Breast epithelium (tissue), 4 donors: ENCODE measurements around the gene SPESP1. TPM values are rescaled to one million over a fixed set of nuclear protein-coding genes. Genes with fewer than 3 reads are reported as not detected.

Experiments
- DNase-seq, 2 donors: peaks; one replicate each; pipeline ENCODE4 v3.0.0-alpha.2; 2019; ENCODE audit warnings: low spot score in 2 of 2
- H3K27ac ChIP-seq, 2 donors: fragments of 200-600 bp; sonication (generic) in 1 of 2; one replicate each; pipeline ENCODE4 v1.5.1; 2016 to 2019; ENCODE audit warnings: mild to moderate bottlenecking in 1 of 2
- H3K27me3 ChIP-seq, 2 donors: fragments of 200-600 bp; sonication (generic) in 1 of 2; one replicate each; pipeline versions ENCODE4 v1.5.1 to v1.6.0; 2017 to 2019; ENCODE audit warnings: control low read depth in 1 of 2, mild to moderate bottlenecking in 1 of 2
- H3K36me3 ChIP-seq: fragments of 200-600 bp; one replicate; pipeline ENCODE4 v1.5.1; 2019
- H3K4me1 ChIP-seq, 2 donors: fragments of 200-600 bp; sonication (generic); one replicate each; pipeline ENCODE4 v1.5.1; 2016 to 2019; ENCODE audit warnings: control low read depth in 1 of 2
- H3K4me3 ChIP-seq, 3 donors: fragments of 200-600 bp; sonication (generic); 1 replicate in 2 of 3; 2 replicates in 1 of 3; pipeline ENCODE4 v1.5.1; 2016 to 2019; ENCODE audit warnings: mild to moderate bottlenecking in 3 of 3, moderate library complexity in 2 of 3
- H3K9me3 ChIP-seq, 2 donors: fragments of 200-600 bp; sonication (generic) in 1 of 2; one replicate each; pipeline ENCODE4 v1.5.1; 2016 to 2019; ENCODE audit warnings: control low read depth in 1 of 2
- POLR2A ChIP-seq: fragments of 450-650 bp; IDR thresholded peaks from one replicate; pipeline ENCODE4 v1.6.1; 2016; ENCODE audit warnings: antibody characterized with exemption, mild to moderate bottlenecking, moderate library complexity
- POLR2AphosphoS5 ChIP-seq, 3 donors: sonication (generic); formaldehyde crosslinking; IDR thresholded peaks; one replicate each; pipeline ENCODE4 v1.6.1; 2017; ENCODE audit warnings: antibody characterized with exemption in 3 of 3
- intact Hi-C: fragments of 100-400 bp; cut with DNase I; formaldehyde crosslinking; loops from one replicate; pipeline ENCODE4 v1.15.1; 2023; ENCODE audit warnings: low total_unique reads
- total RNA-seq, 3 donors: library from RNA; depleted of rRNA; stranded (reverse); fragments of >200 nt; gene quantifications; one replicate each; pipeline ENCODE4 v1.1.0, GENCODE V29; 2016
- TF ChIP-seq, protein P1 (sequence below), 3 donors: fragments of 450-650 bp; IDR thresholded peaks; one replicate each; pipeline ENCODE4 v1.5.1; 2016 to 2017; ENCODE audit warnings: antibody characterized with exemption in 3 of 3, mild to moderate bottlenecking in 3 of 3, moderate library complexity in 3 of 3

Gene SPESP1
- total RNA-seq, 3 donors from 2014 or later, result 5.1 to 7.9 (median 6.1) TPM

DNA sequence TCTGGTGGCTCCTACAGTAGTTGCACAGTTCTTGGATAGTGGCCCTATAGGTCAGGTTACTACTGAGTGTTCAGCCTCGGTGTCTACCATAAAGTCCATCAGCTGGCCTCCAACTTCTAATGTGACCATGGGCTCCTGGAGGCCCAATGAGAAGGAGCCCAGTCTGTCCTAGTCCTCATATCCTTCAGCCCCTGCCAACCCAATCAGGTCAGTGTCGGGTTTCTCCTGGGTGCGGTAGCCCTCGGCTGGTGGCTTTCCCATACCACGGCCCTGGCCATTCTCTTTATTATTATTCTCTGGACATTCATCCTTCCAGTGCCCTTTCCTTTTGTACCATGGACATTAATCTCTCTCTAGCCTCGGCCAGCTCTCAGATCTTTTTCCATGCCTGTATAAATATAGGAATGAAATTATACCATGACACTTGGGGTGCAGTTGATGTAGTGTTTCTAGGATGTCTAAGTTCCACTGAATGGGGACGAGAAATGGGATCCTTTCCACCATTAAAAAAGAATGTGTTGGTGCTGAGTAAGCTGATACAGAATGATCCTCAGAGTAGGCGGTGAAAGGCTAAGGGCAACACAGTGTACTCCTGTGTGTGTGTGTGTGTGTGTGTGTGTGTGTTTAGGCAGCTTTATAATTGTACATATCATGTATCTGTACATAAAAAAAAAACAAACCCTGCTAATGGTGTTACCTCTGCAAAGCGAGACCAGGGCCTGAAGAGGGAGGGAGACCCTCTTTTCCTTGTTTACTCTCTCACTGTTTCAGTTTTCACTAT is 64.8 kb downstream of the SPESP1 start:
- no peak overlapping the region for H3K27ac ChIP-seq
- DNase-seq, result no peak
- TF ChIP-seq POLR2A (no peak), POLR2AphosphoS5 (IDR thresholded peaks at IDR 0.05) (no peak)
- TF ChIP-seq, protein P1, sequence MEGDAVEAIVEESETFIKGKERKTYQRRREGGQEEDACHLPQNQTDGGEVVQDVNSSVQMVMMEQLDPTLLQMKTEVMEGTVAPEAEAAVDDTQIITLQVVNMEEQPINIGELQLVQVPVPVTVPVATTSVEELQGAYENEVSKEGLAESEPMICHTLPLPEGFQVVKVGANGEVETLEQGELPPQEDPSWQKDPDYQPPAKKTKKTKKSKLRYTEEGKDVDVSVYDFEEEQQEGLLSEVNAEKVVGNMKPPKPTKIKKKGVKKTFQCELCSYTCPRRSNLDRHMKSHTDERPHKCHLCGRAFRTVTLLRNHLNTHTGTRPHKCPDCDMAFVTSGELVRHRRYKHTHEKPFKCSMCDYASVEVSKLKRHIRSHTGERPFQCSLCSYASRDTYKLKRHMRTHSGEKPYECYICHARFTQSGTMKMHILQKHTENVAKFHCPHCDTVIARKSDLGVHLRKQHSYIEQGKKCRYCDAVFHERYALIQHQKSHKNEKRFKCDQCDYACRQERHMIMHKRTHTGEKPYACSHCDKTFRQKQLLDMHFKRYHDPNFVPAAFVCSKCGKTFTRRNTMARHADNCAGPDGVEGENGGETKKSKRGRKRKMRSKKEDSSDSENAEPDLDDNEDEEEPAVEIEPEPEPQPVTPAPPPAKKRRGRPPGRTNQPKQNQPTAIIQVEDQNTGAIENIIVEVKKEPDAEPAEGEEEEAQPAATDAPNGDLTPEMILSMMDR (IDR thresholded peaks at IDR 0.05), result no peak
- intact Hi-C loops, result no loop called here
- no peaks in the 10 kb centered on the region for H3K9me3 ChIP-seq
- H3K4me1 ChIP-seq, result no peaks in the 10 kb centered on the region
- no peaks in the 10 kb centered on the region for H3K27me3 ChIP-seq
- no peaks in the 10 kb centered on the region for H3K36me3 ChIP-seq
- no peak overlapping the region for H3K4me3 ChIP-seq

Other genes with a start within 250 kb of the SPESP1 start
- 10 to 100 TPM; 57.0 to 63.4 (median 62.8) TPM for gene ANP32A, start 109.6 kb upstream of the SPESP1 start, total RNA-seq
- gene NOX5, start 84.2 kb downstream of the SPESP1 start, total RNA-seq, result 1 to 10 TPM; 1.0 to 2.6 (median 1.9) TPM
- 10 to 100 TPM; 15.0 to 52.2 (median 28.8) TPM for gene GLCE, start 230.1 kb downstream of the SPESP1 start, total RNA-seq